Type B pancreatic cell (in vitro differentiated cells): ENCODE data around the gene SUCO. TPM values are rescaled to one million over a fixed set of nuclear protein-coding genes. Genes with fewer than 3 reads are reported as not detected.
"Not testable (repeated sequence)": the region's sequence is repeated elsewhere in the genome, so short reads cannot be mapped to it uniquely, and the experiment has no call there.

Source experiments
- DNase-seq: peaks from one replicate; pipeline ENCODE4 v3.0.0; 2021; ENCODE audit warnings: mixed read lengths; ENCODE audit not compliant: unreplicated experiment; ENCODE audit errors: extremely low spot score
- H3K27ac Mint-ChIP-seq: 2 replicates; pipeline ENCODE4 v1.8.0; 2021; ENCODE audit warnings: mild to moderate bottlenecking, mixed read lengths
- H3K27me3 Mint-ChIP-seq: 2 replicates; pipeline ENCODE4 v1.8.0; 2021; ENCODE audit warnings: mixed read lengths
- H3K36me3 Mint-ChIP-seq: 2 replicates; pipeline ENCODE4 v1.8.0; 2021; ENCODE audit warnings: mixed read lengths
- H3K4me1 Mint-ChIP-seq: one replicate; pipeline ENCODE4 v1.8.0; 2021; ENCODE audit warnings: mixed read lengths; ENCODE audit not compliant: unreplicated experiment
- H3K4me3 Mint-ChIP-seq: 2 replicates; pipeline ENCODE4 v1.8.0; 2021; ENCODE audit warnings: mild to moderate bottlenecking, mixed read lengths
- H3K9me3 Mint-ChIP-seq: 2 replicates; pipeline ENCODE4 v1.8.0; 2021; ENCODE audit warnings: mixed read lengths
- total RNA-seq: library from RNA; stranded (reverse); gene quantifications from 2 replicates; pipeline ENCODE4 v1.2.1, GENCODE V29; 2021; ENCODE audit warnings: low replicate concordance
- TF ChIP-seq, protein P1 (sequence below): fragments of 200-600 bp; sonication (generic); conservative IDR thresholded peaks from 2 replicates; pipeline ENCODE4 v1.5.0; 2021; ENCODE audit warnings: antibody characterized with exemption, mild to moderate bottlenecking

Gene SUCO
- total RNA-seq, 1 donor from 2014 or later, result 88.3 TPM

DNA sequence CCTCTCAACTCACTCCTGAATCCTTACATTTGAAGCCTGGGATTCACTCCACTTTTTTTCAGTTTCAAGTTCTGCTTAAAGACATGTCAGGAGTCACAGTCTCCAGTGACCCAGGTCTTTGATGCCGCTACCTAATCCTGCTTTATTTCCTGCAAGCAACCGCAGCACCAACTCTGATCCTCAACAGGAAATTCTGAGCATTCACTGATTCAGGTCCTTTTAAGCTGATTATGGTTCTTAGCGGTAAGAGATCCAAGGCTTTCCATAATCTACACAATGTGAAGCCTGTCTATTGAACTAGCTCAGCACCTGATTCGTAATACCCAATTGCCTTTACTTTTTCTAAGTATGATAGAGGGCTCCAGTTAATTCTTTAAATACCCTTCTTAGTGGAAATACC, 45.4 kb upstream of the SUCO start:
- Mint-ChIP-seq H3K4me1 (peaks cover 11% of the 10 kb centered on the region), H3K27me3 (no peaks in the 10 kb centered on the region), H3K27ac (no peak overlapping the region), H3K9me3 (peaks cover 4% of the 10 kb centered on the region), H3K36me3 (no peaks in the 10 kb centered on the region), H3K4me3 (no peak overlapping the region)
- TF ChIP-seq, protein P1, sequence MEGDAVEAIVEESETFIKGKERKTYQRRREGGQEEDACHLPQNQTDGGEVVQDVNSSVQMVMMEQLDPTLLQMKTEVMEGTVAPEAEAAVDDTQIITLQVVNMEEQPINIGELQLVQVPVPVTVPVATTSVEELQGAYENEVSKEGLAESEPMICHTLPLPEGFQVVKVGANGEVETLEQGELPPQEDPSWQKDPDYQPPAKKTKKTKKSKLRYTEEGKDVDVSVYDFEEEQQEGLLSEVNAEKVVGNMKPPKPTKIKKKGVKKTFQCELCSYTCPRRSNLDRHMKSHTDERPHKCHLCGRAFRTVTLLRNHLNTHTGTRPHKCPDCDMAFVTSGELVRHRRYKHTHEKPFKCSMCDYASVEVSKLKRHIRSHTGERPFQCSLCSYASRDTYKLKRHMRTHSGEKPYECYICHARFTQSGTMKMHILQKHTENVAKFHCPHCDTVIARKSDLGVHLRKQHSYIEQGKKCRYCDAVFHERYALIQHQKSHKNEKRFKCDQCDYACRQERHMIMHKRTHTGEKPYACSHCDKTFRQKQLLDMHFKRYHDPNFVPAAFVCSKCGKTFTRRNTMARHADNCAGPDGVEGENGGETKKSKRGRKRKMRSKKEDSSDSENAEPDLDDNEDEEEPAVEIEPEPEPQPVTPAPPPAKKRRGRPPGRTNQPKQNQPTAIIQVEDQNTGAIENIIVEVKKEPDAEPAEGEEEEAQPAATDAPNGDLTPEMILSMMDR, result no peak
- DNase-seq, result no peak

DNA sequence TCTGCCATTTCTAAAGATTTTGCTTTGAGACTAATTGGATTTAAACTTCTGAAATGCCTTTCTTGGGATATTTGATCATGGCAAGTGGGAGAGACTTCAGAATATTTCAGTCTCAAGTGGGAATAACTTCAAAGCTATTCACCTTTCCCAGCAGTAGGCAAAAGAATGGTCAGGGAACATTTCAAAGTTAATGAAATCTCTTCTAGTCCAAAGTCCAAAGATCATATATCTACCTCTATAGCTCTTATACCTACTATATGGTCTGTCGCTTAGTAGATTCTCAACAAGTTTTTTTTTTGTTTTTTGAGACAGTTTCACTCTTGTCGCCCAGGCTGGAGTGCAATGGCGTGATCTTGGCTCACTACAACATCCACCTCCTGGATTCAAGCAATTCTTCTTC, 44.6 kb upstream of the SUCO start:
- Mint-ChIP-seq H3K27me3 (no peaks in the 10 kb centered on the region), H3K36me3 (no peaks in the 10 kb centered on the region), H3K4me3 (no peak overlapping the region), H3K9me3 (peaks cover 4% of the 10 kb centered on the region), H3K27ac (no peak overlapping the region), H3K4me1 (peaks cover 11% of the 10 kb centered on the region)
- no peak for DNase-seq
- TF ChIP-seq, protein P1, result no peak

DNA sequence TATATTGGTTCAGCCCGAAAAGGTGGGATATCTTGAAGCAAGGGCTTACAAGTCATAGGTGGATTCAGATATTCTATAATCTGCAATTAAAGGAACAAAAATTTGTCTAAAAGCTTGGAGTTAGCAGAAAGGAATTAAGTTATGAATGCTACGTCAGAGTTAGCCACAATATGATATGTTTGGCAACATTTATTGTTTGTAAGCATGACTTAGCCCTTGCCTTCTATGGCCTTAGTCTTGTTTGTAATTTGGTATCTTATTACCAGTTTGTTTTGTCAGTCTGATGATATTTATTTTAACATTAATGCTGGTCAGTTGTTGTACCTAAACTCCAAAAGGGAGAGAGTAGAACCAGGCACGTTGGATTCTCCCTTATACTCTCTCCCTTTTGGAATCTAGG, 43.1 kb upstream of the SUCO start:
- TF ChIP-seq, protein P1, result no peak
- no peaks in the 10 kb centered on the region for H3K27me3 Mint-ChIP-seq
- peaks cover 4% of the 10 kb centered on the region for H3K9me3 Mint-ChIP-seq
- H3K36me3 Mint-ChIP-seq, result no peaks in the 10 kb centered on the region
- H3K4me1 Mint-ChIP-seq, result peaks cover 6% of the 10 kb centered on the region
- no peak for DNase-seq
- no peak overlapping the region for H3K4me3 Mint-ChIP-seq
- H3K27ac Mint-ChIP-seq, result no peak overlapping the region

DNA sequence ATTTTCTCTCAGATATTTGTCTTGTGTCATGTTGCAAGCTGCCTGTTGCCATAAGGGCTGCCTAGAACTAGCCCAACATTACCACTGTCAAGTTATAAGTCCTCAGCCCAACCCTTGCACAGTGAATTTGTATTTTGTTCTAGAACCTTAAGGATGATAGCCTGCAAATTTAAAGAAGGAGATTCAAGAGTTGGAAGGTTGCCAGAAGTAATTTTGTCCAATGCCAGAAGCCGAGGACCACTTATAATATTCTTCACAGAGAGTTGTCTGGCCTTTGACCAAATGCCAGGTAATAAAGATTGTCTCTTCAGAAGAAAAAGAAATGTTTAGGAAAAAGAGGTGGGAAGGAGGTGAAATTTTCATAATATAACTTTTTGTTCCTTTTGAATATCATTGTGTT, 40.5 kb upstream of the SUCO start:
- Mint-ChIP-seq H3K4me3 (no peak overlapping the region), H3K27me3 (no peaks in the 10 kb centered on the region), H3K27ac (no peak overlapping the region), H3K36me3 (no peaks in the 10 kb centered on the region), H3K9me3 (no peaks in the 10 kb centered on the region), H3K4me1 (peaks cover 23% of the 10 kb centered on the region)
- TF ChIP-seq, protein P1, result no peak
- no peak for DNase-seq

DNA sequence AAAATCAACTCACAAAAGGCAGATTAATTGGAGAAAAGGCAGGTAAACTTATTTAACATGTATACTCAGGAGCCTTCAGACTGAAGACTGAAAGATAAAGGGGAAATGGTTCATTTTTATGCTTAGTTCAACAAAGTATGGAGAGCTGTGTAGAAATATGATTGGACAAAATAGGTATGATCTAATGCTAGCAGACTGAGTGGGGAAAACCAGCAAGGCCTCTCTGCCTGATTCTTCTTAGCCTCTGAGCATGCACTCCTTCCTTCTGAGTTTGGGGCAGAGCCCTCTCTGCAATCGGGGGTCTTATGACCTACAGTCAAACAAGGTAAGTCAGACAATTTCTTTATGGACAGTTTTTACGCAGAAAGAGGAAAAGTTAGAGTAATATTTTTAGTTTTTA, 38.8 kb upstream of the SUCO start:
- Mint-ChIP-seq H3K27me3 (no peaks in the 10 kb centered on the region), H3K27ac (no peak overlapping the region), H3K9me3 (no peaks in the 10 kb centered on the region), H3K4me3 (no peak overlapping the region), H3K4me1 (peaks cover 32% of the 10 kb centered on the region), H3K36me3 (no peaks in the 10 kb centered on the region)
- TF ChIP-seq, protein P1, result no peak
- DNase-seq, result no peak

DNA sequence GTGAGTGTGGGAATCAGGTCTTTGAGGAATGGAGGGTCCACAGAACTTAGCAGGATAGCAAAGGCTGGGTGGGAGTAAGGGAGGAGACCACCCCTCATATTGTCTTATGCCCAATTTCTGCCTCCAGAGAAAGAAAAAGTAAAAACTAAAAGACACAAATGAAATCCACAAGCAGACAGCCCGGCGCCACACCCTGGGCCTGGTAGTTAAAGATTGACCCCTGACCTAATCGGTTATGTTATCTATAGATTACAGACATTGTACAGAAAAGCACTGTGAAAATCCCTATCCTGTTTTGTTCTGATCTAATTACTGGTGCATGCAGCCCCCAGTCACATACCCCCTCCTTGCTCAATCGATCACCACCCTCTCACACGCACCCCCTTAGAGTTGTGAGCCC, 36.8 kb upstream of the SUCO start:
- H3K27ac Mint-ChIP-seq, result peak overlapping the region; percentile 95
- H3K4me1 Mint-ChIP-seq, result peaks cover 38% of the 10 kb centered on the region
- H3K4me3 Mint-ChIP-seq, result peak overlapping the region; percentile 80
- DNase-seq, H3K27me3 Mint-ChIP-seq, H3K36me3 Mint-ChIP-seq, H3K9me3 Mint-ChIP-seq: not testable (repeated sequence)
